HG02798 (cell line): ENCODE data around the gene TMEM259.

Experiments used
- ATAC-seq: cut with Tn5 transposase; IDR thresholded peaks from one replicate; pipeline ENCODE4 v1.9.1; 2021; ENCODE audit warnings: mild to moderate bottlenecking; ENCODE audit not compliant: unreplicated experiment, poor library complexity

TMEM259 gene

DNA sequence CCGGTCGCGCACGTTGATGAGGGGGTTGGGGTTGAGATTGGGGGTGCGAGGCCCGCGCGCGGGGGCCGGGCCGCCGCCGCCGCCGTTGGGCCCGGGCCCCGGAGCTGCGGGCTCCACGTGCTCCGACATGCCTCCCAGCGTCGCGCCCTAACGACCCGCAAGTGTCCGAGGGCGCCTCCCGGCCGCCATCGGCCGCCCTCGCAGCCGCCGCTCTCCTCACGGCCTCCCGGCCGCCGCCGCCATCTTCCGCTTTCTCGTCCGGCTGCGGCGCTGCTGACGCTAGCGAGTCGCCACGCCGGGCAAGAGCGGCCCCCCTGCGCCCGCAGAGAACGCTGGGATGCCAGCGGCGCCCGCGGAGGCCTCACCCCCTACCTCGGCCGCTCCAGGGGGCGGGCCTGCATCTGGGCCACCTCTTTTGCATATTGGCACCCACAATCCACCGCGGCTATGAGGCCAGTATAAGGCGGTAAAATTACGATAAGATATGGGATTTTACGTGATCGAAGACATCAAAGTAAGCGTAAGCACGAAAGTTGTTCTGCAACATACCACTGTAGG, at the start of gene TMEM259:
Gene TMEM259, minus strand, starts transcription at position 256 of the 558 bp plus-strand sequence. Its CDS starts 127 bp downstream, at position 129.
- ATAC-seq = peak; percentile 86

DNA sequence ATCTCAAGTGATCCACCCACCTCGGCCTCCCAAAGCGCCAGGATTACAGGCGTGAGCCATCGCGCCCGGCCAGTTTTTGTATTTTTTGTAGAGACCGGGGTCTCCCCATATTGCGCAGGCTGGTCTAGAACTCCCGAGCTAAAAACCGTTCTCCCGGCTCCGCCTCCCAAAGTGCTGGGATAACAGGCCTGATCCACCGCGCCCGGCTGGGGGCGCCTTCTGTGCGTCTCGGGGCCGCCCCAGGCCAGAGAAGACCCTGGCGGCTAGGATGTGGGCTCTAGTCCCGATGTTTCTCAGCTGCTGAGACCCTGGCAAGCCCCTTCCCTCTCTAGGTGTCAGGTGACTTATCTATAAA, 49.6 kb upstream of the TMEM259 start:
- no peak for ATAC-seq

DNA sequence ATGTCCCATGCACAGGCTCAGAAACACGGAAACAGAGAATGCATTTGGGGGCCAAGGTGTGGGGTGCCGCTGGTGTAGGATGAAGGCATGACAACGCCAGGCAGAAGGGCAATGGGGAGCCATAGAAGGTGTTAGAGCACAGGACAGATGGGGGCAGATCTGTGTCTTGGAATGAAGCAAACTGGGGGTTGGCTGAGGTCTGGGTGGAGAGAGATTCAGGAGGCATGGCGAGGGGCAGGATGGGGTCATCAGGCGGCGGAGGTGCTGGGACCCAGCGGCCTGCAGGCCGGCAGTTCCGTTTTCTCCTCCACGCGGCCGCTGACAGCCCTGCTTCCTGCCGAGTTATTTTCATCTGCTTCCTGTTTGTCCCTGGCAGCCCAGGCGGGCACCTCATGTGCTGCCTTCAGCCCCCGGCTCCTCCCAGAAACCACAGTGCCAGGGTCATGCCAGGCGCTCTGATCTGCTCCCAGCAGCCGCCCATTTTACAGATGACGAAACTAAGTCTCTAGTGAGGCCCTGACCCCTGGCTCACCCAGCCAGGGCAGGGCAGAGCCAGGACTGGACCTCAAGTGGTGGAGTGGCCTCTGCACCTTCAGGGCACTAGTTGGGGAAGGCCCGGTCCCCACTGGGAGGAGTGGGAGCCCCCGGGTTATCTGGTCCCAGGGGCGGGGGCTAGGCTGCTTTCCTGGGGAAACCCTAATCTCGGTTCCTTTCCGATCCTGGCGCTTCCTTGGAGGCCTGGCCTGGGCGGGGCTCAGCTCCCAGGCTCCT, 48.3 kb upstream of the TMEM259 start:
- ATAC-seq = no peak

DNA sequence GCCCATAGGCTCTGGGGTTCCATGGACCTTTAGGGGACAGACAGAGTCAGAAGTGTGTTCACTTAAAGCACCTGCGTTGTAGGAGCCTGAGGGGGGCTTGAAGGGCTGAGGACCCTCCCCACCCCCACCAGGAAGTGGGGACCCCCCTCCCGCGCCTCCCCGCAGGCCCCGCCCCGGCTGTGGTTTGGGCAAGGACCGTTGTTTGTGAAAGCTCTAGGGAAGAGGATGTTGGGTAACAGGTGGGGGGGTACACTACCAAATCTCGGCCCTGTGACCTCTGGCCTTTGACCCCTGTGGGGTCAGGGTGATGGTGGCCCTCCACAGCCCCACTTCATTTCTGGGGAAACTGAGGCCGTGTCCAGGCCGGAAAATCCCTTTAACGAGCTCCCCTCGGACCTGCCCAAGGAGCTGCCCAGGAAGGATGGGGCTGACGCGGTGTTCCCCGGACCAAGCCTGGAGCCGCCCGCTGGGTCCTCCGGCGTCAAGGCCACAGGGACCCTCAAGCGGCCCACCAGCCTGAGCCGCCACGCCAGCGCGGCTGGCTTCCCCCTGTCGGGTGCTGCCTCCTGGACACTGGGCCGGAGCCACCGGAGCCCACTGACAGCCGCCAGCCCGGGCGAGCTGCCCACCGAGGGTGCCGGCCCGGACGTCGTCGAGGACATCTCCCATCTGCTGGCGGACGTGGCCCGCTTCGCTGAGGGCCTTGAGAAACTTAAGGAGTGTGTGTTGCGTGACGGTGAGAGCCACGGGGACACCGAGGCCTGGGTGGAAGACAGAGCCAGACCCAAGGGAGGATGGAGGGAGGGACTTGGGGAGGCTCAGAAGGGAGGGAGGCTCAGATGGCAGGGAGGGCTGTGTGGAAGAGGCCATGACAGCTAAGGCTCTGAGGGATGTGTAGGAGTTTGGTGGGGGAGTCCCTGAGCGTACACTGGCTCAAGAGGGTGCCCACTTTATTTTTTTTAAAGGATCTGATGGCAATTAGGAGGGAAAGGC, 47.4 kb upstream of the TMEM259 start:
- ATAC-seq = no peak

DNA sequence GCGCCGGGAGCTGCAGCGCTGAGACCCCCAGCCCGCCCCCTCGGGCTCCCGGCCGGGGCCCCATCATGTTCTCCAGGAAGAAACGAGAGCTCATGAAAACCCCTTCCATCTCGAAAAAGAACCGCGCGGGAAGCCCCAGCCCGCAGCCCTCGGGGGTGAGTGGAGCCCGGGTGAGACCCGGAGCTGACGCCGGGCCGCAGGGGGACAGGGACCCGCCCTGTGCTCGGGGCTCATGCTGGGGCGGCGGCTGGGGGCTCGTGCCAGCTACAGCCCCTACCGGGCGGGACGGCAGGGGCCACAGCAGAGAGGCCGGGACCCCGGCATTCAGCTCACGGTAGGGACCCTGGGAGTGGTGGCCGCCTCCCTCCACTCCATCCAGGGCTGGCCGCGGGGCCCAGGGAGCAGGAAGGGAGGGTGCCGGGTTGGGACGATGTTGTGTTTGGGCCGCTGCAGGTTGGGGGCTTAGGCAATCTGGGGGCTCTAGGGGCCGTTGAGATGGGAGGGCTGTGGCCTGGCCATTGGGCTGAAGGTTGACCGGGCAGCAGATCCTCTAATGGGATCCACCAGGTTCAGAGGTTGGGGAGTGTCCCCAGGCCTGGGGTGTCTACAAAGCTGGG, 46.5 kb upstream of the TMEM259 start:
- peak; percentile 15 for ATAC-seq

DNA sequence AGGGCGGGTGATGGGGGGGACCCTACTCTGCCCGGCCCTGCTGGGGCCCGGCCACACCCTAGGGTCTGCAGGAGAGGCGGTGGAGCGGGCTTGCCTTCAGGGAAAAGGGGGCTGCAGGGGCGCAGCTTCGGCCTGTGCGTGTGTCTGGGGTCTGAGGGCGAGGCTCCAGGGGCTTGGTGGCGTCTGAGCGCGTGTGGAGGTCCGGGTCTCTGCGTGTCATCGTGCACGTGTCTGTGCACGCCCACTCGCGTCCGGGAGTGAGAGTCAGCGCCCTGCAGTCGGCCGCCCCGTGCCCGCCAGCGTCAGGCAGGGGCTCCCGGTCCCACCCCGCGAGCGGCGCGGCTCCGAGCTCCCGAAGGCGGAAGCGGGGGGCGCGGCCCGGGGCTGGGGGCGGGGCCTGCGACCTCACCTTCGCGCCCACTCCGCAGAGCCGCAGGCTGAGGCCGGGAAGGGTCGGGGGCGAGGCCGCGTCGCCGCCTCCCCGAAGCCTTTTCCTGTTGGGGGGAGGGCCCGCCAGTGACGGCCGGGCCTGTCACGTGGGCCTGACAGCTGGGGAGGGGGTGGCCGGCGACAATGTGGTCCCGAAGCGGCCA, 45.9 kb upstream of the TMEM259 start, which contains the start of gene ARHGAP45:
Gene ARHGAP45, plus strand, starts transcription at position 420 of the 593 bp plus-strand sequence. CDS start 239 bp downstream, outside the sequence.
- ATAC-seq = peak; percentile 41

DNA sequence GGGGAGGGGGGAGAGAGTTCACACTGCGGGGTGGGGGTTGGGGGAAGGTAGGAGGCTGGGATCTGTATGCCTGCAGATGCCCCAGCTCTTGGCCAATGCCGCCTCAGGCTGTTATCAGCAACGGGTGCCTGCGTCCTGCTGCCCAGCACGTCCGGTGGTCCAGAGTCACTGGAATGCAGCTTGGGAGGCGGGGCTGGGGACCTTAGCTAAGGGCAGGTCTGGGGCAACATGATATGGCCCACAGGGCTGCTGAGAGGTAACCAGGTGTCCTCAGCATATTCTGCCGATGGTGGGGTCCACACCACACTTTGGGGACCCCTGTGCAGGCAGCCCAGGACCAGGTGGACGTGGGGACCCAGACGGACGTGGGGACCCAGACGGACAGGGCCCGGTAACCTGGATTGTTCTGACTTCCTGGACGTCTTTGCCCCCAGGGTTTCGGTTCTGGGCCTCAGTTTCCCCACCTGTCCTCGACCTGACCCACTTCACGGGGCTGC, 45.4 kb upstream of the TMEM259 start:
- ATAC-seq = no peak

DNA sequence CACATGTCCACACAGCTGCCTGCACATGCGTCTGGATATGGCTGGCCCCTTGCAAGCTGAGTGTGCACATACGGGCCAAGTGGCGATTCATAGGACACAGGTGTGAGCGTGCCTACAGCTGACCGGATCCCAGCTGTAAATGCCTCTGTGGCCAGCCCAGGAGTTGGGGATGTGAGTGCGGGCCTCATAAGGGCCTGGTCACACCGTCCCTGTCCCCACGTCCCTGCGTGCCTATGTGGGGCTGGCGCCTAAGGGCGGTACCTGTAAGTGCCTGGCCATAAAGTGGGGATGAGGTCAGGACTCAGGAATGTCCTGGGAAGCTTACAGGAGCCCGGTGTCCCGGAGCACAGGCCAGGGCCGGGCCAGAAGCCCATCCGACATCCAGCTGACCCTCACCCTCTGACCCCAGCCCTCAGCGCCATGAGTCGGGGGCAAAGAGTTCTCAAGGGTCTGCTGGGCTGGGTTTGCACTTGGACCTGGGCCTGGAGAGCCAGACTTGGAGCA, 44.7 kb upstream of the TMEM259 start:
- no peak for ATAC-seq

DNA sequence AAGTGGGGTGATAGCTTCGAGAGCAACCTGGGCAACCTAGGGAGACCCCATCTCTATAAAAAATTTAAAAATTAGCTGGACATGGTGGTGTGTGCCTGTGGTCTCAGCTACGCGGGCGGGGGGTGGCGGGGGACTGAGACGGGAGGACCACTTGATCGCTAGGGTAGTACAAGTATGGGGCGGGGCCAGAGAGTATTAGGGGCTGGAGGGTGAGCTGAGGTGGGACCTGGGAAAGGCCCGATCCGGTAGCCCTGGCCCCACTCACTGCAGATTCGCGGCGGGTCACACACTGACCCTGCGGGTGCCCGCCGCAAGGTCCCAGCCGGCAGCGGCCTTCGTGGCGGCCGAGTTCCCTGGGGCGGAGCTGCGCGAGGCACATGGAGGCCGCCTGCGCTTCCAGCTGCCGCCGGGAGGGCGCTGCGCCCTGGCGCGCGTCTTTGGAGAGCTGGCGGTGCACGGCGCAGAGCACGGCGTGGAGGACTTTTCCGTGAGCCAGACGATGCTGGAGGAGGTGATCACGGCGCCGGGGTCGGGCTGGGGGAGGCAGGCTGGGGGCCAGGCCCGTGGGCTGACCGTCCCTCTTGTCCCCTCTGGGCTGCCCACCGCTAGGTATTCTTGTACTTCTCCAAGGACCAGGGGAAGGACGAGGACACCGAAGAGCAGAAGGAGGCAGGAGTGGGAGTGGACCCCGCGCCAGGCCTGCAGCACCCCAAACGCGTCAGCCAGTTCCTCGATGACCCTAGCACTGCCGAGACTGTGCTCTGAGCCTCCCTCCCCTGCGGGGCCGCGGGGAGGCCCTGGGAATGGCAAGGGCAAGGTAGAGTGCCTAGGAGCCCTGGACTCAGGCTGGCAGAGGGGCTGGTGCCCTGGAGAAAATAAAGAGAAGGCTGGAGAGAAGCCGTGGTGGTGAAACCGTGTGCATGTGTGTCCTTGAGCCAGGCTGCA, 44.0 kb upstream of the TMEM259 start:
- ATAC-seq = no peak

DNA sequence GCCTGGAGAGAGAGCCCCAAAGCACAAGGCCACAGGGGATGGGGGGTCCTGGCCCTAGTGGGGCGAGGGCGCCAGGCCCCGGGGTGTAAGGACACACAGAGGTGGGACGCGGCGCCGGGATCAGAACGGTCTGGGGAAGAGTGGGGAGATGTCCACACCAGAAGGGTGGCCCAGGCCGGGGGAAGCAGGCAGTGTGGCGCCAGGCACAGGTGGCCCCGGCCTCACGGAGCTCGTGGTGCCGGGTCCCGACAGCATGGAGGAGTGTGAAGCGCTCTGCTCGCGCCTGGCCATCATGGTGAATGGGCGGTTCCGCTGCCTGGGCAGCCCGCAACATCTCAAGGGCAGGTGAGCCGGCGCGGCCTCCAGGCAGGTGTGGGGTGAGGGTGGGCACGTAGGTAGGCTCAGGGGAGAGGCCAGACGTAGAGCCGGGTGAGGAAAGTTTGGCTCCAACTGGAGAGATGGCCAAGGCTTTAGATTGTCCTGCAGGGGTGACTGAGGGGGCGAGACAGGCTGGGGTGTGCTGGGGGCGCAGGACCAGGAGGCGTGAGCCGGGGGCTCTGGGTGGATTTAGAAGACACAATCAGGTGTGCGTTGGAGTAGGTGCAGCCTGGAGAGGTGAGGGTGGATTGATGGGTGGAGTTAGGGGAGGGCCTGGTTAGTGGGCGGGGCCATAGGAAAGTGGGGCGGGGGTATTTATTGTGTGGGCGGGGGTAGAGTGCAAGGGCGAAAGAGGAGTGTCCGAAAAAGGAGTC, 43.2 kb upstream of the TMEM259 start:
- no peak for ATAC-seq

DNA sequence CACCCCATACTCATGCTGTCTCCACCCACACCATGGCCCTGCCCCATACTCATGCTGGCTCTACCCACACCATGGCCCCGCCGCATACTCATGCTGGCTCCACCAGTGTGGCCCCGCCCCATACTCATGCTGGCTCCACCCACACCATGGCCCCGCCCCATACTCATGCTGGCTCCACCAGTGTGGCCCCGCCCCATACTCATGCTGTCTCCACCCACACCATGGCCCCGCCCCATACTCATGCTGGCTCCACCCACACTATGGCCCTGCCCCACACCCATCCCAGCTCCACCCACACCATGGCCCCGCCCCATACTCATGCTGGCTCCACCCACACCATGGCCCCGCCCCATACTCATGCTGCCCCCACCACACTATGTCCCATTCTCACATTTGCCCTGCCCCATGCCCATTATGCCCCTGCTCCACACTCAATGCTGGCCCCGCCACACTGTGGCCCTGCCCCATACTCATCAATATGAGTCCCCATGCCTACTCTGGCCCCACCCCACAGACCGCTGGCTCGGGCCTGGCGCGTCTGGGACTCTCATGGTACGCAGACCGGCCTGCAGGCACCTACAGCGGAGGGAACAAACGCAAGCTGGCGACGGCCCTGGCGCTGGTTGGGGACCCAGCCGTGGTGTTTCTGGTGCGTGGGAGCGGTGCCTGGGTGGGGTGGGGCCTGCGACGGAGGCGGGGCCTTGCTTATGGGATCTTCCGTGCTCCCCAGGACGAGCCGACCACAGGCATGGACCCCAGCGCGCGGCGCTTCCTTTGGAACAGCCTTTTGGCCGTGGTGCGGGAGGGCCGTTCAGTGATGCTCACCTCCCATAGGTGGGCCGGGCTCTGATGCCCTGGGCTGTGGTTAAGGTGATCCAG, 42.3 kb upstream of the TMEM259 start:
- ATAC-seq = no peak

DNA sequence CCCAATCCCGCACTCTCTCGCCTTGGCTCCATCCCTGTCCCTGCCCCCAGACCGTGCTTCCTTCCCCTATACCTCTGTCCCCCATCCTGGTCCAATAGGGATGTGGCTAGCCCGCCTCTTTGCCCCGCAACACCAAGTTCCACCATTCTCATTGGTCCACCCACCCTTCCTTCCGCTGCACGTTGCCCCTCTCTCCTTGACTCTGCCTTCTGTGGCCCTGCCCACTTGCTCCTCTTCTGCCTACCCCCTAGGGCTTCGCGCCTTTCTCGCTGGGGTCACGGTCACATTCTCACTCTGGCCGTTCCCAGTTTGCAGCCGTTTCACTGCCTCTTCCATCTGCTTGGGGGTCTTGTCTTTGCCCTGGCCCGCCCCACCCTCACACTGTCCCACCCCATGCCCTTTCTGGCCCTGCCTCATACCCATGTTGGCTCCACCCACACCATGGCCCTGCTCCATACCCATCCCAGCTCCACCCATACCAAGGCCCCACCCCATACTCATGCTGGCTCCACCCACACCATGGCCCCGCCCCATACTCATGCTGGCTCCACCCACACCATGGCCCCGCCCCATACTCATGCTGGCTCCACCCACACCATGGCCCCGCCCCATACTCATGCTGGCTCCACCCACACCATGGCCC, 41.6 kb upstream of the TMEM259 start:
- no peak for ATAC-seq

DNA sequence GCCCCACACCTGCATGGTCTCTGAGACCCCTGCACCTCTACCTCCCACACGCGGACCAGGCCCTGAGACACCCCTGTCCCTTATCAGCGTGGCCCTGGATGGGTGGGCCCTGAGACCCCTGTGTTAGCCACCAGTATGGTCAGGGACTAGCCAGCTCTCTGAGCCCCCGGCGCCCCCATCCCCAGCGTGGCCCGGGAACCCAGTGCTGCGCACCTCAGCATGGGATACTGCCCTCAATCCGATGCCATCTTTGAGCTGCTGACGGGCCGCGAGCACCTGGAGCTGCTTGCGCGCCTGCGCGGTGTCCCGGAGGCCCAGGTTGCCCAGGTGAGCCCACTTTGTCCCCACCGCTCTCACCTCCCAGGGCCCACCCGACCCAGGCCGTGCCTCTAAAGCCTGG, 41.1 kb upstream of the TMEM259 start:
- no peak for ATAC-seq

DNA sequence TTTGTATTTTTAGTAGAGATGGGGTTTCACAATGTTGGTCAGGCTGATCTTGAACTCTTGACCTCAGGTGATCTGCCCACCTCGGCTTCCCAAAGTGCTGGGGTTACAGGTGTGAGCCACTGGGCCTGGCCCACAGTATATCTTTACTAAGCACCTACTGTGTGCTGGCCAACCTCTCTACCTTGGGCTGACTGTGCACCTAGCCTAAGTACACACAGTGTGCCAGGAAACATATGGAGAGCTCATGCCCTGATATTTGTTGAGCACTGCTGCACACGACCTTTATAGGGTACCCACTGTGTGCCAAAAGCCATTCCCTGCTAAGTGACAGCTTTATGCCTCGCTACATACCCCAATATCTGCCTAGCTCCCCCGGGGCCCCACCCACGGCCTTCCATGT, 39.8 kb upstream of the TMEM259 start:
- ATAC-seq = no peak

DNA sequence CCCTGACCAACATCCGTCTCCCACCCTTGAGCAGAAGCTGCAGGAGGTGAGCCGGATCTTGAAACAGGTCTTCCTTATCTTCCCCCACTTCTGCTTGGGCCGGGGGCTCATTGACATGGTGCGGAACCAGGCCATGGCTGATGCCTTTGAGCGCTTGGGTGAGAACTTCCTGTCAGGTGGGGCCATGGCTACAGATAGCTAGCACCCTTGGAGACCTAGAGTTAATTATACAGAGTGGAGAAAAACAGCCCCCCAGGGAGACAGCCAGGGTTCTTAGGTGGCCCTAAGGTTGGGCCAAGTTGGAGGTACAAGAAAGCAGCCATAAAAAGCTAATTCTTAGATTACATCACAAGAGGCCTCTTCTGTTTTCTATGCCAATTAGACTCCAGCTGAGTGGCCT, 37.2 kb upstream of the TMEM259 start:
- no peak for ATAC-seq

DNA sequence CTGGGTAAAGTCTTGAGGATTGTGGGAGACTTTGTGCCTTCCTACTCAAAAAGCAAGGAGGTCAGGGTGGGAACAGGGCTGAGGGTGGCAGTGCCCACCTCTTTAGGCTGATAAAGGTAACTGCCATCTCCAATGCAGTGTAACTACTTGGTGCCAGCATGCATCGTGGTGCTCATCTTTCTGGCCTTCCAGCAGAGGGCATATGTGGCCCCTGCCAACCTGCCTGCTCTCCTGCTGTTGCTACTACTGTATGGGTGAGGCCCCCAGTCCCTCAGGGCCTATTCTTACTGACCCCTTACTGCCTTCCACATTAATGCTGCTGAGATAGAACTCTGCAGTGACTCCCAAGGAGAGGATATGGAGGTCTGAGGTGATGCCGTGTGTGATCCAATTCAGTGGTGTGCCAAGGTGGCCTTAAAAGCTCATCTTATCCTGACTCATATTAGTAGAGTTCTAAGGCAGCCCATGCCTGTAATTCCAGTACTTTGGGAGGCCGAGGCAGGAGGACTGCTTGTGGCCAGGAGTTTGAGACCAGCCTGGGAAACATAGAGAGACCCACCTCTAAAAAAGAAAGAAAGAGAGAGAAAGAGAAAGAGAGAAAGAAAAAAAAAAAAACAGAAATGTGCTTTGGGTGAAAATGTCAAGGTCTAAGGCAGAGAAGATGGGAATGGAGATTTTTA, 36.4 kb upstream of the TMEM259 start:
- ATAC-seq = no peak
